ENCODE results near the gene SMYD3. TPM values are rescaled to one million over a fixed set of nuclear protein-coding genes. Genes with fewer than 3 reads are reported as not detected.

The SMYD3 gene
- total RNA-seq, 6 experiments from 2014 or later: 6.3 to 10.0 (median 6.6) TPM

- TF ChIP-seq, protein P1, sequence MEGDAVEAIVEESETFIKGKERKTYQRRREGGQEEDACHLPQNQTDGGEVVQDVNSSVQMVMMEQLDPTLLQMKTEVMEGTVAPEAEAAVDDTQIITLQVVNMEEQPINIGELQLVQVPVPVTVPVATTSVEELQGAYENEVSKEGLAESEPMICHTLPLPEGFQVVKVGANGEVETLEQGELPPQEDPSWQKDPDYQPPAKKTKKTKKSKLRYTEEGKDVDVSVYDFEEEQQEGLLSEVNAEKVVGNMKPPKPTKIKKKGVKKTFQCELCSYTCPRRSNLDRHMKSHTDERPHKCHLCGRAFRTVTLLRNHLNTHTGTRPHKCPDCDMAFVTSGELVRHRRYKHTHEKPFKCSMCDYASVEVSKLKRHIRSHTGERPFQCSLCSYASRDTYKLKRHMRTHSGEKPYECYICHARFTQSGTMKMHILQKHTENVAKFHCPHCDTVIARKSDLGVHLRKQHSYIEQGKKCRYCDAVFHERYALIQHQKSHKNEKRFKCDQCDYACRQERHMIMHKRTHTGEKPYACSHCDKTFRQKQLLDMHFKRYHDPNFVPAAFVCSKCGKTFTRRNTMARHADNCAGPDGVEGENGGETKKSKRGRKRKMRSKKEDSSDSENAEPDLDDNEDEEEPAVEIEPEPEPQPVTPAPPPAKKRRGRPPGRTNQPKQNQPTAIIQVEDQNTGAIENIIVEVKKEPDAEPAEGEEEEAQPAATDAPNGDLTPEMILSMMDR (IDR thresholded peaks at IDR 0.05): no peak
- TF ChIP-seq POLR2A (IDR thresholded peaks at IDR 0.05): no peak
- WGBS (ENCODE audit: insufficient coverage, low coverage, low lambda C conversion rate, missing lambda C conversion rate): 95% methylated on average over 3 of the region's 3 CpGs
- Histone ChIP-seq H3K36me3 (no peaks in the 10 kb centered on the region), H3K27me3 (no peaks in the 10 kb centered on the region), H3K9me3 (no peaks in the 10 kb centered on the region), H3K27ac (no peak overlapping the region), H3K4me3 (no peak overlapping the region), H3K4me1 (no peaks in the 10 kb centered on the region)
- intact Hi-C loops (cut with DNase I): no loop called here
- DNase-seq: no peak
- ATAC-seq: no peak
Measured at GRCh38 chr1:246189126-246189525, 318.0 kb downstream of the SMYD3 start.

- TF ChIP-seq, protein P1 (IDR thresholded peaks at IDR 0.05): no peak
- no peak for TF ChIP-seq POLR2A (IDR thresholded peaks at IDR 0.05)
- WGBS (ENCODE audit: insufficient coverage, low coverage, low lambda C conversion rate, missing lambda C conversion rate): 72% methylated on average over 10 of the region's 10 CpGs
- ATAC-seq (no peak), DNase-seq (no peak)
- no peaks in the 10 kb centered on the region for H3K27me3 ChIP-seq
- no peak overlapping the region for H3K4me3 ChIP-seq
- H3K36me3 ChIP-seq: no peaks in the 10 kb centered on the region
- no peak overlapping the region for H3K27ac ChIP-seq
- no peaks in the 10 kb centered on the region for H3K4me1 ChIP-seq
- H3K9me3 ChIP-seq: no peaks in the 10 kb centered on the region
- intact Hi-C loops (cut with DNase I): no loop called here
Measured at GRCh38 chr1:246187834-246188372, 319.2 kb downstream of the SMYD3 start.

- Histone ChIP-seq H3K4me1 (no peaks in the 10 kb centered on the region), H3K4me3 (no peak overlapping the region), H3K27me3 (no peaks in the 10 kb centered on the region), H3K36me3 (no peaks in the 10 kb centered on the region), H3K9me3 (no peaks in the 10 kb centered on the region), H3K27ac (no peak overlapping the region)
- ATAC-seq: no peak
- no peak for TF ChIP-seq POLR2A (IDR thresholded peaks at IDR 0.05)
- TF ChIP-seq, protein P1 (IDR thresholded peaks at IDR 0.05): no peak
- intact Hi-C loops (cut with DNase I): no loop called here
- 90% methylated on average over 1 of the region's 1 CpG for WGBS (ENCODE audit: insufficient coverage, low coverage, low lambda C conversion rate, missing lambda C conversion rate)
- DNase-seq: no peak
Measured at GRCh38 chr1:246184503-246184902, 322.6 kb downstream of the SMYD3 start.

DNA sequence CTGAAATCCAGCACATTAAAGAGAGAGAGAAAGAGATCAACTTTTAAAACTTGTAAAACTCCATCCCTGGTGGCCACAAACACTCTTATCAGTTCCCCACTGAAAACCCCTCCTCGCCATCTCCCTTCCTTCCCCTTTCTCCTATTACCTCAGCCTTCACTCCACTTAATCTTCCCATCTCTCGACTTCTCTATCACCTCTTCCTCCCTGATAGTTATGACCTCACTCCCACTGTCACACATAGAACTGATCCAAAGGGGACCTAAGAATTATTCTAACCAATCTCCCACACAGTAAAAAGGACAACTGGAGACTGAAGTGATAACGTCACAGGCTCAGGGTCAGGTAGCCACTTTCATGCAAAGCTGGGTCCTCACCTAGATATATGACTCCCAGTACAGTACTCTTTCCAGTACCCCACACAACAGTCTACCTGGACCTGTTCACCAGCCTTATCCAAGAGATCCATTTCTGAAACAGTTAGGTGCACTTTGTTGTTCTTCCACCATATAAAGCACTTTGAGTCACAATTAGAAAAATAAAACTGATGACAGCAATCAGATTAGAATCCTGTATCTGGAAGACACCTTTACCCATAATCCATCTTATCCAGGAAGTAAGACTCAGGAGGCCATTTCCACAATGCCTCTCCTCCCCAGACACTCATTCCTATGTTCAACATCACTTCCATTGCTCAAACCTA lies 324.8 kb downstream of the SMYD3 start:
- intact Hi-C loops (cut with DNase I): no loop called here
- no peak for ATAC-seq
- Histone ChIP-seq H3K27me3 (no peaks in the 10 kb centered on the region), H3K4me3 (no peak overlapping the region), H3K36me3 (no peaks in the 10 kb centered on the region), H3K4me1 (no peaks in the 10 kb centered on the region), H3K27ac (no peak overlapping the region), H3K9me3 (no peaks in the 10 kb centered on the region)
- WGBS (ENCODE audit: insufficient coverage, low coverage, low lambda C conversion rate, missing lambda C conversion rate): 73% methylated on average over 3 of the region's 3 CpGs
- TF ChIP-seq, protein P1 (IDR thresholded peaks at IDR 0.05): no peak
- TF ChIP-seq POLR2A (IDR thresholded peaks at IDR 0.05): no peak
- DNase-seq: no peak
